Glomerular endothelial cell (primary cell): Measurements from ENCODE around the gene SART3. TPM values are rescaled to one million over a fixed set of nuclear protein-coding genes. Genes with fewer than 3 reads are reported as not detected.

Experiments used
- DNase-seq: peaks from one replicate; pipeline ENCODE4 v3.0.0-alpha.2; 2011; ENCODE audit warnings: low read depth, low spot score; ENCODE audit errors: extremely low read depth
- total RNA-seq: library from RNA; depleted of rRNA; stranded (reverse); fragments of >200 nt; gene quantifications from 2 replicates; pipeline ENCODE4 v1.2.3, GENCODE V29; 2015

Gene SART3, protein sequence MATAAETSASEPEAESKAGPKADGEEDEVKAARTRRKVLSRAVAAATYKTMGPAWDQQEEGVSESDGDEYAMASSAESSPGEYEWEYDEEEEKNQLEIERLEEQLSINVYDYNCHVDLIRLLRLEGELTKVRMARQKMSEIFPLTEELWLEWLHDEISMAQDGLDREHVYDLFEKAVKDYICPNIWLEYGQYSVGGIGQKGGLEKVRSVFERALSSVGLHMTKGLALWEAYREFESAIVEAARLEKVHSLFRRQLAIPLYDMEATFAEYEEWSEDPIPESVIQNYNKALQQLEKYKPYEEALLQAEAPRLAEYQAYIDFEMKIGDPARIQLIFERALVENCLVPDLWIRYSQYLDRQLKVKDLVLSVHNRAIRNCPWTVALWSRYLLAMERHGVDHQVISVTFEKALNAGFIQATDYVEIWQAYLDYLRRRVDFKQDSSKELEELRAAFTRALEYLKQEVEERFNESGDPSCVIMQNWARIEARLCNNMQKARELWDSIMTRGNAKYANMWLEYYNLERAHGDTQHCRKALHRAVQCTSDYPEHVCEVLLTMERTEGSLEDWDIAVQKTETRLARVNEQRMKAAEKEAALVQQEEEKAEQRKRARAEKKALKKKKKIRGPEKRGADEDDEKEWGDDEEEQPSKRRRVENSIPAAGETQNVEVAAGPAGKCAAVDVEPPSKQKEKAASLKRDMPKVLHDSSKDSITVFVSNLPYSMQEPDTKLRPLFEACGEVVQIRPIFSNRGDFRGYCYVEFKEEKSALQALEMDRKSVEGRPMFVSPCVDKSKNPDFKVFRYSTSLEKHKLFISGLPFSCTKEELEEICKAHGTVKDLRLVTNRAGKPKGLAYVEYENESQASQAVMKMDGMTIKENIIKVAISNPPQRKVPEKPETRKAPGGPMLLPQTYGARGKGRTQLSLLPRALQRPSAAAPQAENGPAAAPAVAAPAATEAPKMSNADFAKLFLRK
- 25.9 and 54.7 TPM in 2 replicates for total RNA-seq

DNA sequence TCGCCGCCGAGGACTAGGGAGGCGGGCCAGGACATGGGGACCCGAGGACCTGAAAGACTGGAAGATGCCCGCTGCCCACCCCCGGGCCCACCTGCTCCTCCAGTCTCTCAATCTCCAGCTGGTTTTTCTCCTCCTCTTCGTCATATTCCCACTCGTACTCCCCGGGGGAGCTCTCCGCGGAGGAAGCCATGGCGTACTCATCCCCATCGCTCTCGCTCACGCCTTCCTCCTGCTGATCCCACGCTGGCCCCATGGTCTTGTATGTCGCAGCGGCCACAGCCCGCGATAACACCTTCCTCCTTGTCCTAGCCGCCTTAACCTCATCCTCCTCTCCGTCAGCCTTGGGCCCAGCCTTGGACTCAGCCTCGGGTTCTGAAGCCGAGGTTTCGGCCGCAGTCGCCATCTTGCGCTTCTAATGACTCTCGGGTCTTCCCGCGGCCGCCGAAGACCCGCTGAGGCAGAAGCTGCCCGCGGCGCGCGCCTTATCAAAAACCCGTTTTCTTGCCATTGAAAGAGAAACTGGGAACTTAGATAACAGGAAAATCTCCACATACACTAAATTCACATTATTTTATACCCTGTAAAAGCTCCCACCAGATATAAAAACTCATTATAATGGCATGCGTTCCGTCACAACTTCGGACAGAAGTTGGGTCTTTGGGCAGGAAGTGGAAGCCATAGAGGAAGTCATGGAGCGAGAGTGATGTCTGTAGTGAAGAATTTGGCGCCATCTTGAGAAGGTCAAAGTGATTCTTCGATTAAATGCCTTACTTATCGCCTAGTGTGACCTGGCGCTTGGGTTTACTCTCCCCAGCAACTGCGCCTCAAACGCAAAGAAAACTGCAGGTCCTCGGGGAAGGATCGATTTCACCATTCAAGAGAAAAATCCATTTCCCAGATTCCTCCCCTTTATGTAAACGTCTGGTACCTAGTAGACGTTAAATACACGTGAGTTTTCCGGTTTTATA is at the start of gene SART3:
Gene SART3, minus strand, starts transcription at position 422 of the 968 bp plus-strand sequence. Its CDS starts 19 bp downstream, at position 403.
- DNase-seq: peak; percentile 91

DNA sequence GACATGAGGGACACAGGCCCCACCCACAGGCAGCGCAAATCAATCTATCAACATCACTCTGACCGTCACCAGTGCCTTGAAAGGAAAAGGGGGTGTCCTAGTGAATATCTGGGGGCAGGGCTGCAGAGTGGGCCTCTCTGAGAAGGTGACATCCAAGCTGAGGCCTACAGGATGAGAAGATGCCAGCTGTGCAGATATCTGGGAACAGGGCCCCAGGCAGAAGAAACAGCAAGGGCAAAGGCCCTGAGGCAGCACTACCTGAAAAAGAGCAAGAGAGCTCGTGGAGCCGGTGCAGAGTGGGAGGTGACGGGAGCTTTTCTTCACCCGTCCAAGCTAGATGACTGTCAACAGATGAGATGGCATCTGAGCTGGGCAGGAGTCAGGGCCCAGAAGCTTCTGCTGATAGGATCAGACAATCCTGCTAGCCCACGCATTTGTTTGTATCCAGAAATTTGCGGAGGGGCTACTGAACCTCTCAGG is 49.4 kb upstream of the SART3 start:
- DNase-seq: no peak

DNA sequence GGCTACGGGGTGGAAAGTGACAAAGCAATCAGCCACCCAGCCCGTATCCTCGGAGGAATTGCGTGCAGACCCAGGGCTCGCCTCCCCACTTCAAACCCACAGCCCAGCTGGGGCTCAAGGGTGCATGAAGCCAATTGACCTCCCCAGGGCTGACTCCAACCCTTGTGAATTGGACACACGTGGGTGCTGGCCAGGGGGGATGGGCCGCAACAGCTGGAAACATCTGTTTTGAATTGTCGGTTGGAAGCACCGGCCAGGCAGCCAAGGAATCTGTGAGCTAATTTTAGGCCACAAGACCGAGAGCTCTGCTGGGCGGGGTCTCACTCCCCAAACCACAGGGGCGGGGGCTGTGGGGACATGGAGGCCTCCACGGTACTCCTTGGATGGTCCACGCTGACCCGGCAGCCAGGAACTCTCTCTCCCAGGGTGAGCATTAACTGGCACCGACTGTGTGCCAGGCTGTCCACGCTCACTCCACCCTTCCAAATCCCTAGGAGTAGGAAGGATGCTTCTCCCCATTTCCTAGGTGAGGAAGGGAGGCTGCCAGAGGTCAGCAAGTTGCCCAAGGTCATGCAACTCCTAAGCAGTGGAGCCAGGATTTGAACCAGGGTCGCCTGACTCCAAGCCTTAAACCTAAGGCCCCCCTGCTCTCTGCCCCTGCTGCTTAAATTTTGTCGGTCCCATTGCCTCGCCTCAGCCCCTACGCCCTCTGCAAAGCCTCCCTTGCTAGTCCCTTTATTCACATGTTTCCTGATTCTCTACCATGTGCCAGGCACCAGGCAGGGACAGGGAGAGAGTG is 48.8 kb upstream of the SART3 start:
- no peak for DNase-seq

DNA sequence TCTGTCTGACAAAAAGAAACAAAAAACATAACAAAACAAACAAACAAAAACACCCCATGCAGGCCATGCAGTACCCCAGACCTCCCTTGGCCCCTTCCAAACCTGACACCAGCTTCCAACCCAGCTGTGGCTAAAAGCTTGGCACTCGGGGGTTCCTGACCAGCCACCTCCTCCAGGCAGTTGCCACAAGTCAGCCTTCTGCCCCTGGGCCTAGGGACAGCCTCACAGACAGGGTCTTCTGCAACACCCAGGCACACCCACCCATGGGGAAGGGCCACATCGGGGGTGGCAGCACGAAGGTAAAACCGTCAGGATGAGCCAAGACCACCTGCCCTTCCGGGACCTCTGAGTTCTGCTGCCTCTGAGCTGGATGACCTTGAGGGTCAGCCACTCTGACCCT is 47.6 kb upstream of the SART3 start:
- DNase-seq: no peak

DNA sequence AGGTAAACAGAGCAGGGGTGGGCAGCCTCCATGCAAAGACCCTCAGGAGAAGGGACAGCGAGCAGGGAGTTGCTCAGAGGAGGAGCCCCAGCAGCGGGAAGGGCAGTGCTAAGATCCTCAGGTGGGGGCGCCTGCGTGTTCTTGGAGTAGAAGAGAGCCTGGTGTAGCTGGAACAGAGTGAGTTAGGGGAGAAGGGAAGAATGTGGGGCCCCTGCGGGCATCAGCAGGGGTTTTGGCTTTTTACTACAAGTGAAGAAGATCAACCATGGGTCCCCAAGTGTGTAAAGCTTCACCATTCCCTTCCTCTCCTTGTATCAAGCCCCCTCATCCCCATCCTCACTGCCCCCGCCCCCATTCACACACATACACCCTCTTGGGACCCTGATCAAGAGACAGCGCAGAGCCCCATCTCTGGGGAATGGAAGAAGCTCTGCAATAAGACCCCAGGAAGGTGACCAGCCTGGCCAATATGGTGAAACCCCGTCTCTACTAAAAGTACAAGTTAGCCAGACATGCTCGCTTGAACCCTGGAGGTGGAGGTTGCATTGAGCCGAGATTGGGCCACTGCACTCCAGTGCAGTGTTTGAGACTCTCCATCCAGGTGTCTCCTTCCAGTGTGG is 47.1 kb upstream of the SART3 start:
- no peak for DNase-seq

DNA sequence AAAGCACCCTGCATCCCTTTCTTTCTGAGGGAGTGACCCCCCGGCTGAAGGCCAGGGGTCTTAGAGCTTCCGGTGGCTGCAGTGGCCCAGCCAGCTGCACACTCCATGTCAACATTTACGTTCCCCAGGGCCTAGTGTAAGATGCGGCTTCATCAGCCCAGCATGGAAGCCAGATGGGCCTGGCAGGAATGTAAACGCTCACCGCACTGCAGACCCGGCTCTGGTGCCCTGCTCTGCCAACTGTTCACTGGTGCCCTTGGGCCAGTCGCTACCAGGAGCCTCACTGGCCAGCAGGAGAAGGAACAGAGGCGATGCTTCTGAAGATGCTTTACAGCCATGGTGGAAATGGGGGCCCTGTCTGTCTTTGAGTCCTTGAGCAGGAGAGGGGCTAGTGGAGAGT is 45.5 kb upstream of the SART3 start:
- no peak for DNase-seq

DNA sequence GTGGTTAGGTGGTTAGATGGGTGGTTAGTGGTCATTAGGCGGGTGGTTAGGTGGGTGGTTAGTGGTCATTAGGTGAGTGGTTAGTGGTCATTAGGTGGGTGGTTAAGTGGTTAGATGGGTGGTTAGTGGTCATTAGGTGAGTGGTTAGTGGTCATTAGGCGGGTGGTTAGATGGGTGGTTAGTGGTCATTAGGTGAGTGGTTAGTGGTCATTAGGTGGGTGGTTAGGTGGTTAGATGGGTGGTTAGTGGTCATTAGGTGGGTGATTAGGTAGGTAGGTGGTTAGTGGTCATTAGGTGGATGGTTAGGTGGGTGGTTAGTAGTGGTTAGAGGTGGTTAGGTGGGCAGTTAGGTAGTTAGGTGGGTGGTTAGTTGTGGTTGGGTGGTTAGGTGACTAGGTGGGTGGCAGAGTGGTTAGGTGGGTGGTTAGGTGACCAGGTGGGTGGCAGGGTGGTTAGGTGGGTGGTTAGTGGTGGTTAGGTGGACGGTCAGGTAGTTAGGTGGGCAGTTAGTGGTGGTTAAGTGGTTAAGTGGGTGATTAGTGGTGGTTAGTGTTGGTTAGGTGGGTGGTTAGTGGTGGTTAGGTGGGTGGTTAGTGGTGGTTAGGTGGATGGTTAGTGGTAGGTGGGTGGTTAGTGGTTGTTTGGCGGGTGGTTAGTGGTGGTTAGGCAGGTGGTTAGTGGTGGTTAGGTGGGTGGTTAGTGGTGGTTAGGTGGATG is 44.9 kb upstream of the SART3 start:
- no peak for DNase-seq

DNA sequence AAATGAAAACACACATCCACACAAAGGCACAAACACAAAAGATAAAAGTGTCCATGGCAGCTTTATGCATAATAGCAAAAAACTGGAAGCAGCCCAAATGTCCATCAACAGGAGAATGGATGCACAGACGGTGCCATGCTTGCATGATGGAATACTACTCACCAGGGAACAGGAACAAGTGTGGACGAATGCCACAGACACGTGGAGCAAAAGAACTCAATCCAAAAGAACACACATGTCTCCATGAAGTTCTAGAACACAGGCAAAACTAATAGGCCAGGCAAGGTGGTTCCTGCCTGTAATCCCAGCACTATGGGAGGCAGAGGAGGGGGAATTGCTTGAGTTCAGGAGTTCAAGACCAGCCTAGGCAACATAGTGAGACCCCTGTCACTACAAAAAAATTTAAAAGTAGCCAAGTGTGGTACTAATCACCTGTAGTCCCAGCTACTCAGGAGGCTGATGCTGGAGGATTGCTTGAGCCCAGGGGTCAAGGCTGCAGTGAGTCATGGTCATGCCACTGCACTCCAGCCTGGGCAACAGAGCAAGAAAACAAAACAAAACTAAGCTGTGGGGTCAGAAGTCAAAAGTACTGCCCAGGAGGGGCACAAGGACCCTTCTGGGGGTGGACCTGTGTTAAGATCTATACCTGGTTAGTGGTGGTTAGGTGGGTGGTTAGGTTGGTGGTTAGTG is 44.2 kb upstream of the SART3 start:
- no peak for DNase-seq

DNA sequence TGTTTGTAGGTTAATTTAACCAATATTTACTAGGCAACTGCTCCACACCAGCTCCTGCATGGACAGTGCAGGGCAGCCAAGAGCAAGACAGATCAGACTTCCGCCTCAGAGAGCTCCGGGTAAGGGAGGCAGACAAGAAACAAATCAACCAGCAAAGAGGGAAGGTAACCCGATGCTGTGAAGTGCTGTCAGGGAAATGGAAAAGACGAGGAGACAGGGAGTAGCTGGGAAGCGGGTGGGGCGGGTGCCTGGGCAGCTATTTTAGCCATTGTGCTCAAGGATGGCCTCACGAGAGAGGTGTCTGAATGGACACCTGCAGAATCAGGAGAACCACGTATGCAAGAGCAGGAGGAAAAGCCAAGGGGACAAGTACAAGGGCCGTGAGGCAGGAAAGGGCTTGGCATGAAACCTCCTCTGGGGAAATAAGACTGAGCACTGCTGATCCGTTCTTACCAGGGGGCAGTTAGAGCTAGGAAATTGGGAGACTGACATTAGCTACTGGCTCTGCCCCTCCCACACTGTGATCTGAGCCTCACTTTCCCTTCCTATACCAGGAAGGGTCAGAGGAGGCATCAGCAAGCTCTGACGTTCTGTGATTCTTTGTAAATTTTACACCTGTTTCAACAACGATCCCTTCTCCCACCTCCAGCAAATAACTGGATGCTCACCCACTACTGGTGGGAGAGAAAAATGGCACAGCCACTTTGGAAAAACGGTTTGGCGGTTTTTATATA is 43.4 kb upstream of the SART3 start:
- DNase-seq: no peak

DNA sequence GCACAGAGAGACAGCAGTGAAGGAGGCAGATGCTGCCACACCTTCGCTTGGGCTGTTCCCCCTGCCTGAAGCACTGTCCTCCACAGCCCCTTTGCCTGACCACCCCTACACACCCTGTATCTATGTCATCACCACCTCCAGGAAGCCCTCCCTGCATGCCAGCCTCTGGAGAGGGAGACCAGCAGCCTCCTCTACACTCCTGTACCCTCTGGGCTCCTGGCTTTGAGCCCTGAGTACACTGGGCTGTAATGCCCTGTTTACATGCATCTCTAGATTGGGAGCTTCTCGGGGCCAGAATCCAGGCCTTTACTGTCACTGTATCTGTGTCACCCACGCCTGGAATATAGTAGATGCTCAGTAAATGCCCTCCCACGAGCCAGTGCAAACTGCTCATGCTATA is 42.8 kb upstream of the SART3 start:
- no peak for DNase-seq

DNA sequence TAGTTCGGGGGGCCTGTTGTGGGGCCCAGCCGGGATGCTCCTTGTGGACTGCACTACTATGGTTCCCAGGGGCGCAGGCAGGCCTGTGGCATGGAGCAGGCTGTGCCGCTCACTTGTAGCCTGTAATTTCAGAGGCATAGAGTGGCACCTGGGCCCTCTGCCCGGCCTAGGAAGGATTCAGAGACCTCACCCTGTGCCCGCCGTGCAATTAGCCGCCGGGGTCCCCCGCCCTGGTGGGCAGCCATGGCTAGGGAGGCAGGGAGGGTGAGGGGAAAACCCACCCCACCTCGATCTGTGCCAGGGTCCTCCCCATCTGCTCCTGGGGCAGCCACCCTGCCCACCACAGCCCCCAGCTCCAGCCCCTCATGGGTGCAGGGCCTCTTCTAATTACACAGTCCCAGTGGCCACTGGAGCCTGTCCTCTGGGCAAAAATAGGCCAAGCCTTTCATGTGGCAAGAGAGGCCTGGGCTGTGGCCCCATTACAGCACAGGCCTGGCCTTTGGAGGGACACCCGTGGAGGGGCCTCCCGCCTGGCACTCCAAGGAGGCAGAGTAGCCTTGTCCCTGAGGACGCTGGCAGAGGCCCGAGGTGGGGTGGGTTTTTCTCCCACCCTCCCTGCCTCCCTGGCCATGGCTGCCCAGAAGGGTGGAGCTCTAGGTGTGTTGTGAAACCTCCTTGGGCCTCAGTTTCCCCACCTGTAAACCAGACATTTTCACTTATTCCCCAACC is 42.2 kb upstream of the SART3 start:
- no peak for DNase-seq

DNA sequence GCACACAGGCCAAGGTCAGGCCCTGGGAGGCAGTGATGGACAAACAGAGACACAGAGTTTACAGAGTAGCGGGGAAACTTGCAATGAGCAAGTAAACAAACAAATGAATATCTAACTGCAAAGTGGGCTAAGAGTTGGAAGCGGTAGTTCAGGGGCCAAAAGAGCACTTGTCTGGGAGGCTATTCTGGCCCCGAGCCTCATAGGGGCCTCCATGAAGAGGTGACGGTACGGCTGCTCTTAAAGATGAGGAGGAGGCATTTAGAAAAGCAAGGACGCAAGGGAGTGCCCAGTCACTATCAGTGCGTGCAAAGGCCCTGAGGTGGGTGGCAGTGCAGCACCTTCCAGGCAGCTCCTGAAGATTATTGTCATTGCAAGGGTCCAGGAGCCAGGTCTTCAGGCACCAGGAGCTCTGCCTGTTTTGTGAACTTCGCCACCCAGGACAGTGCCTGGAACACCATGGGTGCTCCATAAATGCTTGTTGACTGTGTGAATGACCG is 41.3 kb upstream of the SART3 start:
- no peak for DNase-seq

DNA sequence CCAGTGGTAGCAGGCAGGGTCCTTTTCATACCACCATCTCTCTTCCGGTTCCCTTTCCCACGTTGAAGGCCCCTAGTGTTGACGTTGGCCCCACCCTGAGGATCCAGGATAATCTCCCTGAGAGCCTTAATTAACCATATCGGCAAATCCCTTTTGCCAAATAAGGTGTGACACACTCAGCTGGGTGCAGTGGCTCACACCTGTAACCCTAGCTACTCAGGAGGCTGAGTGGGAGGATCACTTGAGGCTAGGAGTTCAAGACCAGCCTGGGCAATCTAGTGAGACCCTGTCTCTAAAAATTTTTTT is 39.7 kb upstream of the SART3 start:
- DNase-seq: no peak

DNA sequence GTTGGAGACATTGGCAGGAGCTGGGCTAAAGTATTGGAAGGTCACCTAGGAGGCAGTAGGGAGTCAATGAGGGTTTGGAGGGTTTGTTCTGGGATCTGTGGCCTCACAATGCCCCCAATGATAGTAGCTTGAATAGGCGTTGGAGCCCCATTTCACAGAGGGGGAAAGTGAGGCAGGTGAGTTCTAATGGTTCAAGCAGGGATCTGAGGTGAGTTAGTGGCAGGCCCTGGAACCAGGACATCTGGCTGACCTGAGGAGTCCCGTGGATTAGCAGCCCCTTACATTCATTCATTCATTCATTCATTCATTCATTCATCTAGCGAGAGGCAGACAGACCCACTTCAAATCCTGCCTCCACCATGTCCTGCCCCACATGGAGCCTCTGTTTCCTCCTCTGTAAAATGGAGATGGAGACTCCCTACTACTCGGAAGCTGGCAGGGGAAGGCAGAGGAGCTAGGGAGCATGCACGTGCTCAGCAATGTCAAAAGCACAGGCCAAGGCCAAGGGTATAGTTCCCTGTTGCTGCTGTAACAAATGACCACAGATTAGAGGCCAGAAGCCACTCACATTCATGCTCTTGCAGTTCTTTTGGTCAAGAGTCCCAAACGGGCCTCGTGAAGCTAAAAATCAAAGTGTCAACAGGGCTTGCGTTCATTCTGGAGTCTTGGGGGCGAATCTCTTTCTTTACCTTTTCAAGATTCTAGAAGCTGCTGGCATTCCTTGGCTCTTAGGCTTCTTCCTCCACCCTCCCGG is 39.2 kb upstream of the SART3 start:
- no peak for DNase-seq

DNA sequence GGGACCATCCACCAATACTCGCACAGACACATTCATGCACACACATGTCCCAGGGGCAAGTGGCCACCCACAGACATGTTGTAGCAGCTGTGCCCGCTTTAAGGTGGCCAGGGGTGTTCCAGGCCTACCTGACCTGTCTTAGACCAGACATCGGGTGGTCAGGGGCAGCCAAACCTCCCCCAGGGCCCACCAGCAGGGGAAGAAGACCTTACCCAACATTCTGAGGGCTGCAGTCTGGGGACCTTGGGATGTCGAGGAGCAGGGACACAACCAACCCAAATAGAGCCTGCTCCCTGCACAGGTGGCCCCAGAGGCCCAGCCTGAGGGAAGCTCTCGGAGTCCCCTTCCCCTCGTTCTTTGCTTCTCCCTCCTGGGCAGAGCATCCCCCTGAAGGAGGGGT is 38.6 kb upstream of the SART3 start:
- no peak for DNase-seq
